Activated CD8-positive, alpha-beta T cell treated with anti-CD3 and anti-CD28 coated beads for 36 hours (primary cell): ENCODE data around the gene DNMBP. TPM values are rescaled to one million over a fixed set of nuclear protein-coding genes. Genes with fewer than 3 reads are reported as not detected.
"Not testable (repeated sequence)": the region's sequence is repeated elsewhere in the genome, so short reads cannot be mapped to it uniquely, and the experiment has no call there.

ENCODE experiments used
- ATAC-seq: fragments of 200-7000 bp; cut with Tn5 transposase; one replicate; pipeline ENCODE4 v1.10.0; 2021; ENCODE audit warnings: mild to moderate bottlenecking, moderate library complexity
- CTCF ChIA-PET: fragments of 350-600 bp; sonication (Branson Sonifier 250); formaldehyde crosslinking; loops from one replicate; lab custom pipeline; 2021; ENCODE audit warnings: antibody characterized with exemption; lab: Charles Lee
- POLR2A ChIA-PET: fragments of 350-600 bp; sonication (Branson Sonifier 250); formaldehyde crosslinking; loops from one replicate; lab custom pipeline; 2021; ENCODE audit warnings: antibody characterized with exemption; lab: Charles Lee
- DNase-seq: peaks from one replicate; pipeline ENCODE4 v3.0.0-alpha.2; 2020
- H3K27ac Mint-ChIP-seq: one replicate; pipeline ENCODE4 v1.8.0; 2021; ENCODE audit warnings: mild to moderate bottlenecking, mixed read lengths
- H3K27me3 Mint-ChIP-seq: one replicate; pipeline ENCODE4 v1.8.0; 2021; ENCODE audit warnings: mixed read lengths
- H3K36me3 Mint-ChIP-seq: one replicate; pipeline ENCODE4 v1.8.0; 2021; ENCODE audit warnings: low read depth, mixed read lengths
- H3K4me1 Mint-ChIP-seq: one replicate; pipeline ENCODE4 v1.8.0; 2021; ENCODE audit warnings: low read depth, mixed read lengths
- H3K4me3 Mint-ChIP-seq: one replicate; pipeline ENCODE4 v1.8.0; 2021; ENCODE audit warnings: mild to moderate bottlenecking, moderate library complexity, mixed read lengths
- H3K9me3 Mint-ChIP-seq: one replicate; pipeline ENCODE4 v1.8.0; 2021; ENCODE audit warnings: mixed read lengths
- CTCF ChIP-seq: fragments of 200-600 bp; IDR thresholded peaks from one replicate; pipeline ENCODE4 v1.8.0; 2022; ENCODE audit warnings: antibody characterized with exemption, mild to moderate bottlenecking
- intact Hi-C: fragments of 100-400 bp; cut with micrococcal nuclease; formaldehyde crosslinking; loops from one replicate; pipeline ENCODE4 v1.10.0; 2022
- total RNA-seq, 2 experiments: library from RNA; stranded (reverse); gene quantifications; one replicate each; pipeline ENCODE4 v1.2.3, GENCODE V29; 2021

The DNMBP gene
- total RNA-seq, 2 experiments from 2014 or later: 2.6 to 2.9 TPM

- H3K9me3 Mint-ChIP-seq: no peaks in the 10 kb centered on the region
- no peak overlapping the region for H3K4me3 Mint-ChIP-seq
- H3K36me3 Mint-ChIP-seq: peaks cover 5% of the 10 kb centered on the region
- ChIA-PET POLR2A (interaction anchor here (0.6 kb wide), 1 partner anchor 91 kb away, joined by 3 read pairs; no protein-coding TSS in a partner anchor), CTCF (interaction anchor here (1.2 kb wide), 1 partner anchor 41 kb away, joined by 3 read pairs; the partner anchor contains the start of gene DNMBP)
- no peak for TF ChIP-seq CTCF
- no peak overlapping the region for H3K27ac Mint-ChIP-seq
- ATAC-seq: no peak
- intact Hi-C loops: no loop called here
- no peak for DNase-seq
- H3K27me3 Mint-ChIP-seq: no peaks in the 10 kb centered on the region
- H3K4me1 Mint-ChIP-seq: no peaks in the 10 kb centered on the region
These were observed 41.8 kb downstream of the DNMBP start for GRCh38 chr10:99967961-99968360.

GRCh38 chr10:99966306-99966705, 43.4 kb downstream of the DNMBP start:
- intact Hi-C loops: no loop called here
- Mint-ChIP-seq H3K4me3 (no peak overlapping the region), H3K4me1 (no peaks in the 10 kb centered on the region), H3K9me3 (no peaks in the 10 kb centered on the region), H3K27me3 (no peaks in the 10 kb centered on the region), H3K27ac (no peak overlapping the region), H3K36me3 (peaks cover 5% of the 10 kb centered on the region)
- no peak for DNase-seq
- TF ChIP-seq CTCF: no peak
- ChIA-PET POLR2A (no interaction called here), CTCF (interaction anchor here (1.0 to 2.2 kb wide), 3 partner anchors 13 to 120 kb away, joined by 3 to 6 read pairs (median 5); no protein-coding TSS in a partner anchor)
- no peak for ATAC-seq

- H3K27me3 Mint-ChIP-seq: no peaks in the 10 kb centered on the region
- no peak overlapping the region for H3K4me3 Mint-ChIP-seq
- no peaks in the 10 kb centered on the region for H3K9me3 Mint-ChIP-seq
- ChIA-PET POLR2A (no interaction called here), CTCF (interaction anchor here (1.0 to 2.2 kb wide), 6 partner anchors 14 to 120 kb away, joined by 3 to 6 read pairs (median 4); partner anchors contain the start of gene DNMBP)
- peaks cover 5% of the 10 kb centered on the region for H3K36me3 Mint-ChIP-seq
- DNase-seq (no peak), ATAC-seq (no peak)
- TF ChIP-seq CTCF: no peak
- intact Hi-C loops: no loop called here
- no peaks in the 10 kb centered on the region for H3K4me1 Mint-ChIP-seq
- H3K27ac Mint-ChIP-seq: no peak overlapping the region
These were observed 44.0 kb downstream of the DNMBP start for GRCh38 chr10:99965700-99966099.

- ATAC-seq (no peak), DNase-seq (no peak)
- ChIA-PET CTCF (interaction anchor here (1.0 to 2.2 kb wide), 6 partner anchors 9 to 119 kb away, joined by 3 to 6 read pairs (median 4); partner anchors contain the start of gene DNMBP), POLR2A (no interaction called here)
- no peak overlapping the region for H3K27ac Mint-ChIP-seq
- no peak for TF ChIP-seq CTCF
- H3K4me1 Mint-ChIP-seq: no peaks in the 10 kb centered on the region
- intact Hi-C loops: no loop called here
- peaks cover 1% of the 10 kb centered on the region for H3K36me3 Mint-ChIP-seq
- no peaks in the 10 kb centered on the region for H3K9me3 Mint-ChIP-seq
- H3K4me3 Mint-ChIP-seq: no peak overlapping the region
- H3K27me3 Mint-ChIP-seq: no peaks in the 10 kb centered on the region
These were observed 45.0 kb downstream of the DNMBP start for GRCh38 chr10:99964791-99965190.

- H3K4me3 Mint-ChIP-seq, ATAC-seq, H3K27ac Mint-ChIP-seq, CTCF ChIA-PET, POLR2A ChIA-PET, intact Hi-C loops, DNase-seq, H3K4me1 Mint-ChIP-seq, H3K9me3 Mint-ChIP-seq, H3K27me3 Mint-ChIP-seq, H3K36me3 Mint-ChIP-seq: not testable (repeated sequence)
These were observed 46.1 kb downstream of the DNMBP start for GRCh38 chr10:99963467-99964165.
